ENCODE results near the gene THAP5. TPM values are rescaled to one million over a fixed set of nuclear protein-coding genes. Genes with fewer than 3 reads are reported as not detected.

THAP5 gene
- total RNA-seq, 1 experiment from 2014 or later: 39.1 TPM

Other genes with a start within 250 kb of the THAP5 start
- gene NRCAM, start 113.3 kb downstream of the THAP5 start, total RNA-seq (2014; rRNA removed; shearing (Covaris generic)): not detected in 2 replicates
- 25.6 and 27.1 TPM in 2 replicates for gene PNPLA8, start 43.6 kb downstream of the THAP5 start, total RNA-seq (2014; rRNA removed; shearing (Covaris generic))
- gene DNAJB9, start 168 bp upstream of the THAP5 start, total RNA-seq (2014; rRNA removed; shearing (Covaris generic)): 16.1 and 16.2 TPM in 2 replicates